NCI-H2227 treated with DMSO at 0.1 percent for 48 hours (cell line): ENCODE data around the gene SPEM2.
A peak's percentile ranks its signal among the peaks of the same experiment; 100 is the strongest.

Source experiments
- DNase-seq: peaks from one replicate; lab custom pipeline; 2025; lab: John Stamatoyannopoulos, UW

Gene SPEM2

GRCh38 chr17:7403977-7404736, 21.3 kb upstream of the SPEM2 start, which contains the start of gene TMEM256:
TMEM256 (minus strand) TSS chr17:7404097; CDS start chr17:7404084, 13 bp downstream.
- peak; percentile 95 for DNase-seq

DNA sequence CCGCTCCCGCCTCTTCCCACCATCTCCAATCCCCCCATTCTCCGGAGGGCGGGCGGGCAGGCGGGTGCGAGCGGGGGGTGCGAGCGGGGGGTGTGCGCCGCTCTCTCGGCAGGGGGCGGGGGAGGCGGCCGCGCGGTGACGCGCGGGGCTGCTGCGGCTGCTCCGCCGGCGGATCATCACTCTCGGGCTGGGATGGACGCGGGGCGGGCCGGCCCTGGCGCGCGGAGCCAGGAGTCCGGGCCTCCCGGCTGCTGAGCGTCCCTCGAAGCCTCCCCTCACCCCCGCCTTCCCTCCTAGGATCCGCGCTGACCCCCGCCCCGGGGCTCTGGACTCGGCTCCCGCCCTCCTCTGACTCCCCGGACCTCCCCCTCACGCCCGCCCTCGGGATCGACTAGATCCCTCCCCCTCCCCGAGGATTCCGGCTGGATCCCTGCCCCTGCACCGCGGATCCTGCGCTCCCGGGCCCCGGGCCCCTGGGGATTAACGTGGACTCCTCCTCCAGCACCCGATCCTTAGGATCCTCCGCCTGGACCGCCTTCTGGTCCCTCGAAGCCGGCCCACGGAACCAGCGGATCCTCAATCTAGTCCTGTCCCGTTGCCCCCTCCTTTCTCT, 20.6 kb upstream of the SPEM2 start:
- no peak for DNase-seq

GRCh38 chr17:7405350-7406234, 19.8 kb upstream of the SPEM2 start:
- peak; percentile 5 for DNase-seq

- DNase-seq, result no peak
These were observed 19.1 kb upstream of the SPEM2 start for GRCh38 chr17:7406235-7406825.

DNA sequence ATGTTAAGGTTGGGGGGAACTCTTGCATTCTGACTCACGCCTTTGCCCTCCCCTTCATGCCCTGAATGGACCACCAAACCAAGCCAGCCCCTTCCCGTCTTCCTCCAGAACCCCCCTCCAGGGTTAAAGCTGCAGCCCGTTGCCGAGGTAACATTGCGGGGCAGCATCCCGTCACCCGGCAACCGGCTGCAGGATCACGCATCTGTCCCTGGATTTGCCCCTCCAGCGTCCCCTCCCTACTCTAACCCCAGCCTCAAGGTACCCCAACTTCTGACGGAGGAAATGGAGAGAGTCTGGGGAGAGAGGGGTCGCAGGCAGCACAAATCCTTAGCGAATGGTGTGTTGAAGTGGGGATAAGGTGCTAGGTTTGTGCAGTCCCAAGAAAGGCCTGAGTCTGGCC, 18.3 kb upstream of the SPEM2 start:
- no peak for DNase-seq

GRCh38 chr17:7407485-7408251, 17.7 kb upstream of the SPEM2 start, which contains the start of gene NLGN2:
NLGN2 (plus strand) TSS chr17:7407845; CDS start chr17:7408256, 411 bp downstream.
- DNase-seq, result no peak

GRCh38 chr17:7408252-7408727, 17.1 kb upstream of the SPEM2 start:
- no peak for DNase-seq

GRCh38 chr17:7408863-7409262, 16.6 kb upstream of the SPEM2 start:
- DNase-seq, result no peak

DNA sequence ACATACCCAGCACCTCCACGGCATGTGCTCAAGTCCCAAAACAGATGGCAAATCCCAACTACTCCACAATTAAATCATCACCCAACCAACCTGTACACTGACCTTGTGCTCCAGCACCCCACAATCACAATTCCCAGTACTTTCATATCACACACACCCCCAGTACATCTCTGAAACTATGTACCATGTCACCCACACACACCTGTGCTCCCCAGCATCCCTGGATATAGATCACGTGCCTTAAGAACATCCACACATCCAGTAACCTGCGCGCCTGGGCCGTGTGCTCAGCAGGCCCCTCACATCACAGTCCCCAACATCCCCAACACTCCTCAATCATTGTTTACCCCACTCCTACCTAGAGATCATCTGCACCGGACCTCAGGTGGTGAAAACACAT, 15.7 kb upstream of the SPEM2 start:
- no peak for DNase-seq

- no peak for DNase-seq
These were observed 14.6 kb upstream of the SPEM2 start for GRCh38 chr17:7410634-7411426.

DNA sequence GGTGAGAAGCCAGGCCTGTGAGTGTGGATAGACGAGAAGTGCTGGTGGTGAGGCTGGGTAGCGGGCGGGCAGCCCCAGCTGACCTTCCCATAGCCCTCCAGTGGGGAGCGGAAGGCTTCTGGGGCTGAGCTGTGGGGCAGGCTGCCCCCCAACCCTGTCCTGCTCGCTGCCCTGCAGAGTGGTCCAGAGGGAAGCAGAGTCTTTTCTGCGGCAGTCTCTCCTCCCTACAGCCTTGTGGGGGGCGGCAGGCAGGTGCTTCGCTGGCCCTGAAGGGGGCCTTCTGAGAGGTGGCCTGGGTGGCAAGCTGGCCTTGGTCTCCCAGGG, 14.0 kb upstream of the SPEM2 start:
- DNase-seq, result no peak

- DNase-seq, result no peak
These were observed 11.9 kb upstream of the SPEM2 start for GRCh38 chr17:7413346-7413985.

DNA sequence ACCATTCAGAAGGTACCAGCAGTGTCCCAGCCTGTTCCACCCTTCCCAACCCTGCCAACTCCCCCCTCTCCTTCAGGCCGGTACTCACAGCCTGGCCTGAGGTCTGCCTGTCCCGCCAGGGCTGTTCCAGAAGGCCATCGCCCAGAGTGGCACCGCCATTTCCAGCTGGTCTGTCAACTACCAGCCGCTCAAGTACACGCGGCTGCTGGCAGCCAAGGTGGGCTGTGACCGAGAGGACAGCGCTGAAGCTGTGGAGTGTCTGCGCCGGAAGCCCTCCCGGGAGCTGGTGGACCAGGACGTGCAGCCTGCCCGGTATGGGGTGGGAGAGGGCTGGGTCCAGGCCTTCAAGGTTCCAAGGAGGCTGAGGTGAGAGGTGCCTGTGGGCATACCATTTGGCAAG, 10.6 kb upstream of the SPEM2 start:
- DNase-seq, result no peak

DNA sequence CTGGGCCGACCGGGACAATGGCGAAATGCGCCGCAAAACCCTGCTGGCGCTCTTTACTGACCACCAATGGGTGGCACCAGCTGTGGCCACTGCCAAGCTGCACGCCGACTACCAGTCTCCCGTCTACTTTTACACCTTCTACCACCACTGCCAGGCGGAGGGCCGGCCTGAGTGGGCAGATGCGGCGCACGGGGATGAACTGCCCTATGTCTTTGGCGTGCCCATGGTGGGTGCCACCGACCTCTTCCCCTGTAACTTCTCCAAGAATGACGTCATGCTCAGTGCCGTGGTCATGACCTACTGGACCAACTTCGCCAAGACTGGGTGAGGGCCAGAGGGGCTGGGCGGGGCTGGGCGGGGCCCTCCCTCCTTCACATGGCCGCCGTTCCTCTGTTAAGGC, 9.6 kb upstream of the SPEM2 start:
- DNase-seq, result no peak

GRCh38 chr17:7416323-7416722, 9.1 kb upstream of the SPEM2 start:
- DNase-seq, result no peak

DNA sequence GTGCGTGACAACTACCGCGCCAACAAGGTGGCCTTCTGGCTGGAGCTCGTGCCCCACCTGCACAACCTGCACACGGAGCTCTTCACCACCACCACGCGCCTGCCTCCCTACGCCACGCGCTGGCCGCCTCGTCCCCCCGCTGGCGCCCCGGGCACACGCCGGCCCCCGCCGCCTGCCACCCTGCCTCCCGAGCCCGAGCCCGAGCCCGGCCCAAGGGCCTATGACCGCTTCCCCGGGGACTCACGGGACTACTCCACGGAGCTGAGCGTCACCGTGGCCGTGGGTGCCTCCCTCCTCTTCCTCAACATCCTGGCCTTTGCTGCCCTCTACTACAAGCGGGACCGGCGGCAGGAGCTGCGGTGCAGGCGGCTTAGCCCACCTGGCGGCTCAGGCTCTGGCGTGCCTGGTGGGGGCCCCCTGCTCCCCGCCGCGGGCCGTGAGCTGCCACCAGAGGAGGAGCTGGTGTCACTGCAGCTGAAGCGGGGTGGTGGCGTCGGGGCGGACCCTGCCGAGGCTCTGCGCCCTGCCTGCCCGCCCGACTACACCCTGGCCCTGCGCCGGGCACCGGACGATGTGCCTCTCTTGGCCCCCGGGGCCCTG, 8.3 kb upstream of the SPEM2 start:
- no peak for DNase-seq

DNA sequence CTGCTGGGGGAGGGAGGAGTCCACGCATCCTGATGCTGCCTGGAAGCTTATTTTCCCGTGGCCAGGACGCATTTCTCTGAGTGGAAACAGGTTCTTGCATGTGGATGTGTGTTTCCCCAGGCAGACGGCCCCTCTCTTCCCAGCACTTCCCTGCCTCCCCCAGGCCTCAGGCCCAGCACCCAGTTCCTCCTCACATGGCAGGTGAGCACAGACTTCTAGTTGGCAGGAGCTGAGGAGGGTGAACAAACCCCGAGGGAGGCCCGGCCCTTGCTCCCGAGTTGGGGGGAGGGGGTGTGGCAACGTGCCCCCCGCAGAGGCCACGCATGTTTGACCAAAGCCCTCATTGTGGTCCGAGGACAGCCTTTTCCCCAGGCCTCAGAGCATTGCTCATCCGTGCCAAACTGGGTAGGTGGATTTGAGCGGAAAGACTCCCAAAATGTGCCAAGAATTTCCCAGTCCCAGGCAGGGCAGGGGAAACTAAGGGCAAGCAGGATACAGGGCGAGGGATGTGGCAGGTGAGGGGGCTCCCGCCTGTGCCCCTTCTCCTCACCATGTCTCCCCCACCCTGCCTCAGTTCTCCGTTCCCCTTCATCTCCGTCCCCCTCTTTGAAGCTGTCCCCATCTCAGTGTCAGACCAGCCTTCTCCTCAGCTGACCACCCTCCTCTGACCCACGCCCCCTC, 6.8 kb upstream of the SPEM2 start:
- no peak for DNase-seq

DNA sequence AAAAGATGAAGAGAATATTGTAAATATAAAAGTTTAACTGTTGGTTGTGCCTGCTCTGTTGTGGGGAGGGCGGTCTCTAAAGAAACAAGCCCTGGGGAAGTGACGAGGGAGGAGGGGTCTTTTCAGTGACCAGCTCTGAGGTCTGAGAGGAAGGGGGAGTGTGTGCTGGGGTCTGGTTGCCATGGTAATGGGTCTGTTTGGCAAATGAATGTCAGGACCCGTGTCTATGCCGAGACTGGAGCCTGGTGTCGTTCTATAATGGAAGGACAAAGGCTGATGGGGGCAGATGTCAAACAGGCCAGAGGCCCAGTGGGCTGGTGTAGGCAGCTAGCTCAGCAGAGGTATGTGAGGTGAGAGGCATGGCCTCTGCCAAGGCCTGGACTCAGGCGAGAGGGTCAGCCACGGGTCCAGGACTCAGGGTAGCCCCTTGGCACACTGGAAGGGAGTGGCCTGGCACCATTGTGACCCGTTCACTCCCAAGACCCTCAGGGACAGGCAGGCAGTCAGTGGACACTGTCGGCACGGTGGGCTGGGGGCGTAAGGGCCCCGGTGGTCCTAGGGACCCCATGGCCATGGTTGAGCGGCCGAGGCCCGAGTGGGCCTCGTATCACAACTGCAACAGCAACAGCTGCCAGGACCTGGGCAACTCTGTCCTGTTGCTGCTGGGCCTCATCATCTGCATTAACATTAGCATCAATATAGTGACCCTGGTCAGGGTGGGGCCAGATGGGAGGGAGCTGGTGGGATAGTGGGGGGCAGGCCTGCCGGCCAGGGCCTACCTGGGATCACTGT, 5.4 kb upstream of the SPEM2 start, which contains the start of gene SPEM1:
SPEM1 (plus strand) TSS at position 506 of the 792 bp plus-strand sequence; CDS start at position 567, 61 bp downstream.
- no peak for DNase-seq
